Endodermal cell (in vitro differentiated cells): ENCODE results near the gene COG7. TPM values are rescaled to one million over a fixed set of nuclear protein-coding genes. Genes with fewer than 3 reads are reported as not detected.

Experiments used
- DNase-seq: peaks from one replicate; pipeline ENCODE4 v3.0.0-alpha.2; 2017
- H3K27ac ChIP-seq: 2 replicates; pipeline ENCODE4 v1.5.1; 2013; ENCODE audit warnings: mild to moderate bottlenecking, low read depth, low read length, moderate library complexity
- H3K27me3 ChIP-seq: 2 replicates; pipeline ENCODE4 v1.6.1; 2013; ENCODE audit warnings: mild to moderate bottlenecking, low read length, moderate library complexity; ENCODE audit not compliant: insufficient read depth, control insufficient read depth, poor library complexity, severe bottlenecking
- H3K36me3 ChIP-seq: 2 replicates; pipeline ENCODE4 v1.7.0; 2013; ENCODE audit warnings: mild to moderate bottlenecking, low read length, moderate library complexity; ENCODE audit not compliant: control insufficient read depth, insufficient read depth
- H3K4me1 ChIP-seq: one replicate; pipeline ENCODE4 v1.7.0; 2013; ENCODE audit warnings: low read length; ENCODE audit not compliant: control insufficient read depth, insufficient read depth
- H3K4me3 ChIP-seq: 2 replicates; pipeline ENCODE4 v1.5.1; 2013; ENCODE audit warnings: mild to moderate bottlenecking, low read length, moderate library complexity
- H3K9ac ChIP-seq: 2 replicates; pipeline ENCODE4 v1.6.1; 2013; ENCODE audit warnings: mild to moderate bottlenecking, low read length, moderate library complexity; ENCODE audit not compliant: poor library complexity, severe bottlenecking; ENCODE audit errors: extremely low read depth
- H3K9me3 ChIP-seq: 2 replicates; pipeline ENCODE4 v1.6.1; 2013; ENCODE audit warnings: mild to moderate bottlenecking, low read length, moderate library complexity; ENCODE audit not compliant: control insufficient read depth
- H3K27ac Mint-ChIP-seq: 2 replicates; pipeline ENCODE4 v1.8.0; 2020; ENCODE audit warnings: mixed read lengths
- H3K27me3 Mint-ChIP-seq: 2 replicates; pipeline ENCODE4 v1.8.0; 2021; ENCODE audit warnings: mild to moderate bottlenecking, mixed read lengths; ENCODE audit not compliant: insufficient read depth
- H3K36me3 Mint-ChIP-seq: 2 replicates; pipeline ENCODE4 v1.8.0; 2020; ENCODE audit warnings: low read depth, mixed read lengths
- H3K4me1 Mint-ChIP-seq: 2 replicates; pipeline ENCODE4 v1.8.0; 2020; ENCODE audit warnings: mixed read lengths
- H3K4me3 Mint-ChIP-seq: 2 replicates; pipeline ENCODE4 v1.8.0; 2020; ENCODE audit warnings: mild to moderate bottlenecking, moderate library complexity, mixed read lengths
- H3K9me3 Mint-ChIP-seq: 2 replicates; pipeline ENCODE4 v1.8.0; 2020; ENCODE audit warnings: mild to moderate bottlenecking, mixed read lengths
- WGBS, 2 experiments: methylation state at CpG; one replicate each; pipeline versions ENCODE4 v1.1.5 to v1.1.7; 2013; ENCODE audit warnings: missing lambda C conversion rate in 2 of 2, mixed read lengths in 1 of 2; ENCODE audit not compliant: insufficient coverage in 1 of 2, insufficient read length in 1 of 2; 5-methylcytosine and 5-hydroxymethylcytosine counted together
- total RNA-seq, 2 donors: library from RNA; stranded (reverse); fragmentation: NEBNext Ultra II Directional in 1 of 2; extraction: Animal tissue kit (Norgen Biotek cat#: 25700) in 1 of 2; gene quantifications; 2 replicates in 1 of 2; 3 replicates in 1 of 2; pipeline ENCODE4 v1.2.1, GENCODE V29; 2021
- TF ChIP-seq, protein P1 (sequence below): fragments of 200-600 bp; sonication (generic); conservative IDR thresholded peaks from 2 replicates; pipeline ENCODE4 v1.5.0; 2021; ENCODE audit warnings: antibody characterized with exemption, mild to moderate bottlenecking

Gene COG7
- total RNA-seq, 2 donors from 2014 or later: 19.9 to 31.3 TPM

- Histone ChIP-seq H3K9me3 (no peaks in the 10 kb centered on the region), H3K9ac (no peak overlapping the region), H3K4me3 (no peak overlapping the region), H3K36me3 (peaks cover 89% of the 10 kb centered on the region), H3K27ac (no peak overlapping the region), H3K4me1 (no peaks in the 10 kb centered on the region), H3K27me3 (no peaks in the 10 kb centered on the region)
- Mint-ChIP-seq H3K9me3 (no peaks in the 10 kb centered on the region), H3K4me1 (no peaks in the 10 kb centered on the region), H3K36me3 (peaks cover 76% of the 10 kb centered on the region), H3K4me3 (no peak overlapping the region), H3K27me3 (no peaks in the 10 kb centered on the region), H3K27ac (peak overlapping the region; percentile 30)
- TF ChIP-seq, protein P1, sequence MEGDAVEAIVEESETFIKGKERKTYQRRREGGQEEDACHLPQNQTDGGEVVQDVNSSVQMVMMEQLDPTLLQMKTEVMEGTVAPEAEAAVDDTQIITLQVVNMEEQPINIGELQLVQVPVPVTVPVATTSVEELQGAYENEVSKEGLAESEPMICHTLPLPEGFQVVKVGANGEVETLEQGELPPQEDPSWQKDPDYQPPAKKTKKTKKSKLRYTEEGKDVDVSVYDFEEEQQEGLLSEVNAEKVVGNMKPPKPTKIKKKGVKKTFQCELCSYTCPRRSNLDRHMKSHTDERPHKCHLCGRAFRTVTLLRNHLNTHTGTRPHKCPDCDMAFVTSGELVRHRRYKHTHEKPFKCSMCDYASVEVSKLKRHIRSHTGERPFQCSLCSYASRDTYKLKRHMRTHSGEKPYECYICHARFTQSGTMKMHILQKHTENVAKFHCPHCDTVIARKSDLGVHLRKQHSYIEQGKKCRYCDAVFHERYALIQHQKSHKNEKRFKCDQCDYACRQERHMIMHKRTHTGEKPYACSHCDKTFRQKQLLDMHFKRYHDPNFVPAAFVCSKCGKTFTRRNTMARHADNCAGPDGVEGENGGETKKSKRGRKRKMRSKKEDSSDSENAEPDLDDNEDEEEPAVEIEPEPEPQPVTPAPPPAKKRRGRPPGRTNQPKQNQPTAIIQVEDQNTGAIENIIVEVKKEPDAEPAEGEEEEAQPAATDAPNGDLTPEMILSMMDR: no peak
- WGBS, 2 experiments: 89 to 97% methylated on average over 4 to 5 of the region's 5 CpGs
- DNase-seq: no peak
Measured at GRCh38 chr16:23486480-23486879, 33.5 kb upstream of the COG7 start.

- 96 to 100% methylated on average over 3 to 8 of the region's 8 CpGs for WGBS, 2 experiments
- Histone ChIP-seq H3K36me3 (peaks cover 89% of the 10 kb centered on the region), H3K4me3 (no peak overlapping the region), H3K27me3 (no peaks in the 10 kb centered on the region), H3K9ac (no peak overlapping the region), H3K9me3 (no peaks in the 10 kb centered on the region), H3K27ac (no peak overlapping the region), H3K4me1 (no peaks in the 10 kb centered on the region)
- H3K4me1 Mint-ChIP-seq: no peaks in the 10 kb centered on the region
- TF ChIP-seq, protein P1: no peak
- H3K4me3 Mint-ChIP-seq: no peak overlapping the region
- no peaks in the 10 kb centered on the region for H3K9me3 Mint-ChIP-seq
- no peak for DNase-seq
- no peaks in the 10 kb centered on the region for H3K27me3 Mint-ChIP-seq
- peaks cover 75% of the 10 kb centered on the region for H3K36me3 Mint-ChIP-seq
- H3K27ac Mint-ChIP-seq: no peak overlapping the region
Measured at GRCh38 chr16:23485841-23486240, 32.9 kb upstream of the COG7 start.

DNA sequence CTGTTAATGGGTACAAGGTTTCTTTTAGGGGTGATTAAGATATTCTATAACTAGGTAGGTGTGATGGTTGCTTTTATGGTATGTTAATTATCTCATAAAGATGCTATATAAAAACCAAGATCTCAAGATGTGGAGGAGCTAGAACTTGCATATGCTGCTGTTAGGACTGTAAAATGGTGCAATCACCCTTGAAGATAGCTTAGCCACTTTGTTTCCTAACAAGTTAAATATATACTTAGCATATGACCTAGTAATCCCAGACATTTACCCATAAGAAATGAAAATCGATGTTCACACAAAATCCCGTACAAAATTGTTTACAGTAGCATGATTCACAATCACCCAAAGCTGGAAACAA is 32.2 kb upstream of the COG7 start:
- Mint-ChIP-seq H3K27me3 (no peaks in the 10 kb centered on the region), H3K9me3 (no peaks in the 10 kb centered on the region), H3K4me1 (no peaks in the 10 kb centered on the region), H3K27ac (no peak overlapping the region), H3K36me3 (peaks cover 78% of the 10 kb centered on the region), H3K4me3 (no peak overlapping the region)
- no peaks in the 10 kb centered on the region for H3K9me3 ChIP-seq
- H3K36me3 ChIP-seq: peaks cover 90% of the 10 kb centered on the region
- no peak overlapping the region for H3K27ac ChIP-seq
- TF ChIP-seq, protein P1: no peak
- no peak for DNase-seq
- no peaks in the 10 kb centered on the region for H3K4me1 ChIP-seq
- no peak overlapping the region for H3K9ac ChIP-seq
- no peak overlapping the region for H3K4me3 ChIP-seq
- 94 to 100% methylated on average over 2 of the region's 2 CpGs for WGBS, 2 experiments
- no peaks in the 10 kb centered on the region for H3K27me3 ChIP-seq
